GM18858 (cell line): ENCODE measurements around the gene NHLRC2.

Experiments
- ATAC-seq: cut with Tn5 transposase; IDR thresholded peaks from one replicate; pipeline ENCODE4 v1.9.1; 2021; ENCODE audit not compliant: unreplicated experiment

Gene NHLRC2

GRCh38 chr10:113908236-113908635 is 53.8 kb downstream of the NHLRC2 start:
- ATAC-seq, result no peak

GRCh38 chr10:113911113-113911512 is 56.7 kb downstream of the NHLRC2 start:
- ATAC-seq, result no peak

GRCh38 chr10:113911839-113912238 is 57.4 kb downstream of the NHLRC2 start:
- no peak for ATAC-seq

GRCh38 chr10:113912582-113912981 is 58.1 kb downstream of the NHLRC2 start:
- ATAC-seq, result no peak

- ATAC-seq, result no peak
Measured at GRCh38 chr10:113914956-113915355, 60.5 kb downstream of the NHLRC2 start.

- ATAC-seq, result no peak
Measured at GRCh38 chr10:113915540-113915939, 61.1 kb downstream of the NHLRC2 start.

- no peak for ATAC-seq
Measured at GRCh38 chr10:113916053-113916452, 61.6 kb downstream of the NHLRC2 start.

- no peak for ATAC-seq
Measured at GRCh38 chr10:113917636-113918035, 63.2 kb downstream of the NHLRC2 start.

- ATAC-seq, result no peak
Measured at GRCh38 chr10:113920114-113920513, 65.7 kb downstream of the NHLRC2 start.

GRCh38 chr10:113920875-113921274 is 66.4 kb downstream of the NHLRC2 start:
- no peak for ATAC-seq

GRCh38 chr10:113921561-113922370 is 67.3 kb downstream of the NHLRC2 start:
- no peak for ATAC-seq

GRCh38 chr10:113922787-113923570 is 68.5 kb downstream of the NHLRC2 start:
- no peak for ATAC-seq

- no peak for ATAC-seq
Measured at GRCh38 chr10:113924186-113924585, 69.7 kb downstream of the NHLRC2 start.

GRCh38 chr10:113924664-113925063 is 70.2 kb downstream of the NHLRC2 start:
- ATAC-seq, result no peak

- ATAC-seq, result no peak
Measured at GRCh38 chr10:113927440-113927839, 73.0 kb downstream of the NHLRC2 start.

- no peak for ATAC-seq
Measured at GRCh38 chr10:113928830-113929229, 74.4 kb downstream of the NHLRC2 start.

- ATAC-seq, result no peak
Measured at GRCh38 chr10:113929522-113929921, 75.1 kb downstream of the NHLRC2 start.

GRCh38 chr10:113930482-113931057 is 76.1 kb downstream of the NHLRC2 start:
- no peak for ATAC-seq

GRCh38 chr10:113932854-113933253 is 78.4 kb downstream of the NHLRC2 start:
- no peak for ATAC-seq

- ATAC-seq, result no peak
Measured at GRCh38 chr10:113933894-113934532, 79.6 kb downstream of the NHLRC2 start.

- no peak for ATAC-seq
Measured at GRCh38 chr10:113937258-113937657, 82.8 kb downstream of the NHLRC2 start.
